ENCODE results near the gene EPHX1.
A peak's percentile ranks its signal among the peaks of the same experiment; 100 is the strongest.

- TF ChIP-seq POLR2A (IDR thresholded peaks at IDR 0.05), result peak; percentile 87
- TF ChIP-seq CTCF (IDR thresholded peaks at IDR 0.05), result no peak
- no peak for TF ChIP-seq EP300 (IDR thresholded peaks at IDR 0.05; ENCODE audit: low read depth)
- peak; percentile 76 to 92 (median 86) for TF ChIP-seq POLR2AphosphoS5 (IDR thresholded peaks at IDR 0.05)
Observed at GRCh38 chr1:225888898-225889601, 79.1 kb downstream of the EPHX1 start, which contains the start of gene LEFTY1.

Measured in transverse colon (tissue), 4 donors.